ENCODE data around the gene TXNRD2.

DNA sequence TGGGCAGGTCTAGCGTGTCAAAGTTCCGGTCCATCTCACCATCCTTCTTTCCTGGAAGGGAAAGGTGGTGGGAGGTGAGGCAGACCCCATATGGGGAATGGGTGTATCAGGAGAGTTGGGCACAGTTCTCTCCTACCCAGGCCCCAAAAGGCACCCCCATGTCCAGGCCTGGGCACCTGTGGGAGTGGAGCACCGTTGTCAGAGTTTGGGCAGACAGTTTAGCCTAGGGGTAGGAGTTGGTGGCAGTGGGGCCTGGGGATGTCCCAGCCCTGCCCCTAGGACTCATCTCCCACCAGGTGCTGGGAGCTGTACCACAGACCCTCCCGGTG is 34.1 kb upstream of the TXNRD2 start:
- TF ChIP-seq, protein P1, sequence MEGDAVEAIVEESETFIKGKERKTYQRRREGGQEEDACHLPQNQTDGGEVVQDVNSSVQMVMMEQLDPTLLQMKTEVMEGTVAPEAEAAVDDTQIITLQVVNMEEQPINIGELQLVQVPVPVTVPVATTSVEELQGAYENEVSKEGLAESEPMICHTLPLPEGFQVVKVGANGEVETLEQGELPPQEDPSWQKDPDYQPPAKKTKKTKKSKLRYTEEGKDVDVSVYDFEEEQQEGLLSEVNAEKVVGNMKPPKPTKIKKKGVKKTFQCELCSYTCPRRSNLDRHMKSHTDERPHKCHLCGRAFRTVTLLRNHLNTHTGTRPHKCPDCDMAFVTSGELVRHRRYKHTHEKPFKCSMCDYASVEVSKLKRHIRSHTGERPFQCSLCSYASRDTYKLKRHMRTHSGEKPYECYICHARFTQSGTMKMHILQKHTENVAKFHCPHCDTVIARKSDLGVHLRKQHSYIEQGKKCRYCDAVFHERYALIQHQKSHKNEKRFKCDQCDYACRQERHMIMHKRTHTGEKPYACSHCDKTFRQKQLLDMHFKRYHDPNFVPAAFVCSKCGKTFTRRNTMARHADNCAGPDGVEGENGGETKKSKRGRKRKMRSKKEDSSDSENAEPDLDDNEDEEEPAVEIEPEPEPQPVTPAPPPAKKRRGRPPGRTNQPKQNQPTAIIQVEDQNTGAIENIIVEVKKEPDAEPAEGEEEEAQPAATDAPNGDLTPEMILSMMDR (IDR thresholded peaks at IDR 0.05; ENCODE audit: low read depth, low read length) = no peak
- TF ChIP-seq EZH2phosphoT487 (IDR thresholded peaks at IDR 0.05; ENCODE audit: low read depth) = no peak
